Activated naive CD8-positive, alpha-beta T cell treated with anti-CD3 and anti-CD28 coated beads, Interleukin-2, amount 50 U/mL, for 24 hours (primary cell): ENCODE measurements around the gene N4BP3.
"Not testable (repeated sequence)": the region's sequence is repeated elsewhere in the genome, so short reads cannot be mapped to it uniquely, and the experiment has no call there.

Experiments used
- ATAC-seq: fragments of 150-1000 bp; cut with Tn5 transposase; one replicate; pipeline ENCODE4 v1.10.0; 2021
- DNase-seq: peaks from one replicate; pipeline ENCODE4 v3.0.0; 2021
- H3K27ac Mint-ChIP-seq: one replicate; pipeline ENCODE4 v1.8.0; 2021; ENCODE audit warnings: mild to moderate bottlenecking, mixed read lengths
- H3K27me3 Mint-ChIP-seq: one replicate; pipeline ENCODE4 v1.8.0; 2021; ENCODE audit warnings: mixed read lengths
- H3K36me3 Mint-ChIP-seq: one replicate; pipeline ENCODE4 v1.8.0; 2021; ENCODE audit warnings: low read depth, mixed read lengths
- H3K4me1 Mint-ChIP-seq: one replicate; pipeline ENCODE4 v1.8.0; 2021; ENCODE audit warnings: mixed read lengths
- H3K4me3 Mint-ChIP-seq: one replicate; pipeline ENCODE4 v1.8.0; 2021; ENCODE audit warnings: mild to moderate bottlenecking, moderate library complexity, mixed read lengths
- H3K9me3 Mint-ChIP-seq: one replicate; pipeline ENCODE4 v1.8.0; 2021; ENCODE audit warnings: mixed read lengths

The N4BP3 gene

GRCh38 chr5:178113141-178113787 is at the start of gene N4BP3:
Gene N4BP3 (plus strand): TSS chr5:178113532. CDS start chr5:178119584, 6,052 bp downstream.
- Mint-ChIP-seq H3K36me3 (no peaks in the 10 kb centered on the region), H3K4me3 (peak within 1 kb of the TSS; percentile 93), H3K27me3 (peaks cover 9% of the 10 kb centered on the region), H3K4me1 (peaks cover 48% of the 10 kb centered on the region), H3K9me3 (peaks cover 4% of the 10 kb centered on the region), H3K27ac (peak within 1 kb of the TSS; percentile 79)
- ATAC-seq: peak; percentile 56
- peak; percentile 88 for DNase-seq

DNA sequence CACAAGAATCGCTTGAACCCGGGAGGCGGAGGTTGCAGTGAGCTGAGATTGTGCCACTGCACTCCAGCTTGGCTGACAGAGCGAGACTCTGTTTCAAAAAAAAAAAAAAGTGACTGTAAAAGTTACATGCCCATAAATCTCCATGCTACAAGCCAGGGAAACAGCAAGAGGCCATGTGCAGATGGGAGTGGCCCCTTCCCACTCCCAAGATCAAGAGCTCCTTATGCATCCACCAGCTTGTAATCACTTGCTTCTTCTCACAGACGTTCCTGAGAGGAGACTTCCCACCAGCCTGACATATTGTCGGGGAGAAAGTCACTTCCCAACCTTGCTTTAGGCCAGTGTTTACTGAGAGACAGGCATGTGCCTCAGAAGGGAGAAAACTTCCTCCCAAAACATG is 45.6 kb upstream of the N4BP3 start:
- Mint-ChIP-seq H3K27ac (no peak overlapping the region), H3K4me3 (no peak overlapping the region), H3K27me3 (peaks cover 4% of the 10 kb centered on the region), H3K36me3 (no peaks in the 10 kb centered on the region), H3K4me1 (peaks cover 6% of the 10 kb centered on the region), H3K9me3 (no peaks in the 10 kb centered on the region)
- DNase-seq (no peak), ATAC-seq (no peak)

GRCh38 chr5:178068293-178068692 is 45.0 kb upstream of the N4BP3 start:
- Mint-ChIP-seq H3K4me1 (peaks cover 6% of the 10 kb centered on the region), H3K9me3 (no peaks in the 10 kb centered on the region), H3K27me3 (peaks cover 4% of the 10 kb centered on the region), H3K27ac (no peak overlapping the region), H3K36me3 (no peaks in the 10 kb centered on the region), H3K4me3 (no peak overlapping the region)
- no peak for ATAC-seq
- DNase-seq: no peak

- ATAC-seq (peak; percentile 52), DNase-seq (peak; percentile 59)
- peaks cover 5% of the 10 kb centered on the region for H3K27me3 Mint-ChIP-seq
- H3K9me3 Mint-ChIP-seq: no peaks in the 10 kb centered on the region
- peaks cover 10% of the 10 kb centered on the region for H3K4me1 Mint-ChIP-seq
- H3K27ac Mint-ChIP-seq: no peak overlapping the region
- no peak overlapping the region for H3K4me3 Mint-ChIP-seq
- H3K36me3 Mint-ChIP-seq: no peaks in the 10 kb centered on the region
Observed at GRCh38 chr5:178069909-178070308, 43.4 kb upstream of the N4BP3 start.

GRCh38 chr5:178071108-178071507 is 42.2 kb upstream of the N4BP3 start:
- Mint-ChIP-seq H3K9me3 (no peaks in the 10 kb centered on the region), H3K27ac (no peak overlapping the region), H3K4me1 (peaks cover 13% of the 10 kb centered on the region), H3K4me3 (no peak overlapping the region), H3K27me3 (peaks cover 6% of the 10 kb centered on the region), H3K36me3 (no peaks in the 10 kb centered on the region)
- ATAC-seq (no peak), DNase-seq (no peak)

DNA sequence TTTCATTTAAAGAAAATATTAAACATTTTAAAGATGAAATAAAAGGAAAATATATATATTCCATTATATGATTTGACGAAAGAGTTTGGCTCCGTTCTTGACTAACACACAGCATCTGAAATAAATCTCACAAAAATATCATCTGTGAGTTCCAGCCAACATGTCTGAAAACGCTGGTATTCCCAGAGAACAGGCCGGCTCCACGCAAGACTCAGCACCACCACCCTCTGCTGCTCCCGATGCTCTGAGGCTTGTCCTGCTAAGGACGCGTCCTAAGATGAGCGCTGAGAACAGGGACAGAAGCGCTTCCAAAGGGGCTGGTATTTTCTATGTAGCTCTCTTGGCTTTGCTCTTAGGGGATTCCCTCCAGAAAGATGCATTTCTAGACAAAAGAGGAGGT is 40.6 kb upstream of the N4BP3 start:
- ATAC-seq (no peak), DNase-seq (no peak)
- Mint-ChIP-seq H3K9me3 (no peaks in the 10 kb centered on the region), H3K4me1 (peaks cover 16% of the 10 kb centered on the region), H3K4me3 (no peak overlapping the region), H3K27me3 (peaks cover 4% of the 10 kb centered on the region), H3K36me3 (no peaks in the 10 kb centered on the region), H3K27ac (no peak overlapping the region)

DNA sequence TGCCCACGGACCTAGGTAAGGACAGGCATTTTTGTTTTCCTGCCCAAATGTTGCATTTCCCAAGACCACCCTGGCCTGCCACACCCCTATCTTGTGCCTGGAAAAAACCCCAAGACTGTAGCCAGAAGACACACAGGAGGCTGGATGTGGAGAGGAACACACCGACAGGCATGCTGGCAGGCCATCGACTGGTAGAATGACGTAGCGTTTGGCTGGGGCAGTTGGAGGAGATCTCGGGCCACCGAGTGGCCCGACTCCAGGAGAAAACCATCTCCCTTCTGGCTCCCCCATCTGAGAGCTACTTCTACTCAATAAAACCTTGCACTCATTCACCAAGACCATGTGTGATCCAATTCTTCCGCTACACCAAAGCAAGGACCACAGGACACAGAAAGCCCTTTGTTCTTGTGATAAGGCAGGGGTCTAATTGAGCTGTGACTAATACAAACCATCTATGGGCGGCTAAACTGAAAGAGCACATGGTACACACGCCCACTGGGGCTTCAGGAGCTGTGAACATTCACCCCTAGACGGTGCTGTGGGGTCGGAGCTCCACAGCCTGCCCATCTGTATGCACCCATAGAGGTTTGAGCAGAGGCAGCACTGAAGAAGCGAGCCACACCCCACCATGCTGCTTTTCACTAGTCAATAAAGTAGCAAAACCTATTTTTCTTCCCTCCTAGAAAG is 38.9 kb upstream of the N4BP3 start:
- ATAC-seq (peak; percentile 69), DNase-seq (peak; percentile 30)
- H3K36me3 Mint-ChIP-seq: no peaks in the 10 kb centered on the region
- no peaks in the 10 kb centered on the region for H3K9me3 Mint-ChIP-seq
- no peak overlapping the region for H3K27ac Mint-ChIP-seq
- H3K27me3 Mint-ChIP-seq: peaks cover 4% of the 10 kb centered on the region
- no peak overlapping the region for H3K4me3 Mint-ChIP-seq
- peaks cover 10% of the 10 kb centered on the region for H3K4me1 Mint-ChIP-seq

DNA sequence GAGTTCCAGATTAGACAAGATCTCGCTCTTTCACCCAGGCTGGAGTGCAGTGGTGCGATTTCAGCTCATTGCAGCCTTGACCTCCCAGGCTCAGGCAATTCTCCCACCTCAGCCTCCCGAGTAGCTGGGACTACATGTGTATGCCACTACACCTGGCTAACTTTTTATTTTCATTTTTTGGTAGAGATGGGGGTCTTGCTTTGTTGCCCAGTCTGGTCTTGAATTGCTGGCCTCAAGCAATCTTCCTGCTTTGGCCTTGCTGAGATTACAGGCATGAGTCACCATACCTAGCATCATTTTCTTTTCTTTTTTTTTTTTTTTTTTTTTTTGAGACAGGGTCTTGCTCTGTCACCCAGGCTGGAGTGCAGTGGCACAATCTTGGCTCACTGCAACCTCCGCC is 36.4 kb upstream of the N4BP3 start:
- H3K4me3 Mint-ChIP-seq, H3K27ac Mint-ChIP-seq, H3K36me3 Mint-ChIP-seq, H3K9me3 Mint-ChIP-seq, DNase-seq, ATAC-seq, H3K27me3 Mint-ChIP-seq: not testable (repeated sequence)
- peaks cover 10% of the 10 kb centered on the region for H3K4me1 Mint-ChIP-seq

DNA sequence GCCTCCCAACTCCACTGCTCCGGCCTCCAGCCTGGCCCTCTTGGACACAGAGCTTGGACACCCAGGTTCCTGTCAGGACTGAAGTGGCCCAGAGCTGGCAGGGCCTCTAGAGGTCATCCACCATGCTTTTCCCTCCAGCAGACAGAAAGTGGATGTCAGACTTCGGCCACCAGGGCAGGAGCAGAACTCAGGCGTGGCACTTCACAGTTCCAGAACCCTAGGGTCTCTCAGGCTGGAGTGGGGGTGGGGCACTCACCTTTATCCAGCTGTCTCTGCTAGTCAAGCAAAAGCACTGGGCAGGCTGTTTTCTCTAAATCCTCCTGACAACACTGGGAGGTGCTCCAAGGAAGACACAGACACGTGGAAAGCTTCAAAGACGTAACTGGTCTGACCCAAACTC is 35.6 kb upstream of the N4BP3 start:
- Mint-ChIP-seq H3K27me3 (peaks cover 4% of the 10 kb centered on the region), H3K4me3 (no peak overlapping the region), H3K9me3 (no peaks in the 10 kb centered on the region), H3K27ac (no peak overlapping the region), H3K36me3 (no peaks in the 10 kb centered on the region), H3K4me1 (peaks cover 10% of the 10 kb centered on the region)
- DNase-seq: no peak
- no peak for ATAC-seq

GRCh38 chr5:178078197-178079010 is 34.9 kb upstream of the N4BP3 start:
- Mint-ChIP-seq H3K4me1 (peaks cover 10% of the 10 kb centered on the region), H3K27me3 (peaks cover 6% of the 10 kb centered on the region), H3K27ac (no peak overlapping the region), H3K36me3 (no peaks in the 10 kb centered on the region), H3K9me3 (no peaks in the 10 kb centered on the region), H3K4me3 (no peak overlapping the region)
- ATAC-seq: no peak
- no peak for DNase-seq

GRCh38 chr5:178080056-178080455 is 33.3 kb upstream of the N4BP3 start:
- Mint-ChIP-seq H3K27ac (no peak overlapping the region), H3K36me3 (no peaks in the 10 kb centered on the region), H3K4me1 (peaks cover 7% of the 10 kb centered on the region), H3K9me3 (no peaks in the 10 kb centered on the region), H3K27me3 (peaks cover 4% of the 10 kb centered on the region), H3K4me3 (no peak overlapping the region)
- ATAC-seq (no peak), DNase-seq (no peak)

GRCh38 chr5:178080618-178081410 is 32.5 kb upstream of the N4BP3 start:
- DNase-seq (no peak), ATAC-seq (no peak)
- H3K4me1 Mint-ChIP-seq: peaks cover 6% of the 10 kb centered on the region
- no peak overlapping the region for H3K4me3 Mint-ChIP-seq
- H3K36me3 Mint-ChIP-seq: no peaks in the 10 kb centered on the region
- H3K27me3 Mint-ChIP-seq: peaks cover 4% of the 10 kb centered on the region
- no peak overlapping the region for H3K27ac Mint-ChIP-seq
- H3K9me3 Mint-ChIP-seq: no peaks in the 10 kb centered on the region

GRCh38 chr5:178081571-178082243 is 31.6 kb upstream of the N4BP3 start:
- Mint-ChIP-seq H3K27me3 (peaks cover 4% of the 10 kb centered on the region), H3K36me3 (no peaks in the 10 kb centered on the region), H3K27ac (no peak overlapping the region), H3K4me3 (no peak overlapping the region), H3K9me3 (no peaks in the 10 kb centered on the region), H3K4me1 (no peaks in the 10 kb centered on the region)
- DNase-seq (no peak), ATAC-seq (no peak)

DNA sequence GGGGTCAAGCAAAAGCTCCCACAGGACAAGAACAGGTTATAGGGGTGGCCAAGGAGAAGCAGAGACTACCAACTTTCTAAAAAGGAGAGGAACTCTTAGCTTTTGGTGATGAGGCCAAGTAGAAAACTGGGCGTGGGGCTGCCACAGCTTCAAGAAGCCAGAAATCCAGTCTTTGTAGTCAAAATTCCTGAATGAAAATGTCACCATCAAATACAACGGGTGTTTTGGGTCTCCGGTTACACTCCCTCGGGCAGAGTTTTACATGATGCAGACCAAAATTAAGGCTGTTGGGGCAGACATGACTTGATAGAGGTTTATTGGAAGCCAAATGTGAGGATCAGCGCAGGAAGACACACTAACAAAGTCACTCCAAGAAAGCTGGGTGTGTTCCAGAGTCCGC is 29.4 kb upstream of the N4BP3 start:
- no peaks in the 10 kb centered on the region for H3K36me3 Mint-ChIP-seq

More for the DNA sequence above, 29.4 kb upstream of the N4BP3 start:
- ATAC-seq: no peak
- H3K27me3 Mint-ChIP-seq: peaks cover 4% of the 10 kb centered on the region
- DNase-seq: no peak
- H3K4me1 Mint-ChIP-seq: no peaks in the 10 kb centered on the region
- H3K4me3 Mint-ChIP-seq: no peak overlapping the region
- no peaks in the 10 kb centered on the region for H3K9me3 Mint-ChIP-seq
- no peak overlapping the region for H3K27ac Mint-ChIP-seq
